GM12864 (cell line): ENCODE data around the gene KCNG3.

Experiments used
- DNase-seq: peaks from one replicate; pipeline ENCODE4 v3.0.0-alpha.2; 2011; ENCODE audit warnings: low read depth
- H3K4me3 ChIP-seq: 2 replicates; pipeline ENCODE4 v1.5.1; 2011; ENCODE audit warnings: mild to moderate bottlenecking, low read depth, low read length, control low read depth
- TF ChIP-seq, protein P1 (sequence below): IDR thresholded peaks from 2 replicates; pipeline ENCODE4 v1.5.1; 2011; ENCODE audit warnings: low read depth, mild to moderate bottlenecking, moderate library complexity, low read length, control low read depth, inconsistent platforms; ENCODE audit errors: missing control alignments

KCNG3 gene

DNA sequence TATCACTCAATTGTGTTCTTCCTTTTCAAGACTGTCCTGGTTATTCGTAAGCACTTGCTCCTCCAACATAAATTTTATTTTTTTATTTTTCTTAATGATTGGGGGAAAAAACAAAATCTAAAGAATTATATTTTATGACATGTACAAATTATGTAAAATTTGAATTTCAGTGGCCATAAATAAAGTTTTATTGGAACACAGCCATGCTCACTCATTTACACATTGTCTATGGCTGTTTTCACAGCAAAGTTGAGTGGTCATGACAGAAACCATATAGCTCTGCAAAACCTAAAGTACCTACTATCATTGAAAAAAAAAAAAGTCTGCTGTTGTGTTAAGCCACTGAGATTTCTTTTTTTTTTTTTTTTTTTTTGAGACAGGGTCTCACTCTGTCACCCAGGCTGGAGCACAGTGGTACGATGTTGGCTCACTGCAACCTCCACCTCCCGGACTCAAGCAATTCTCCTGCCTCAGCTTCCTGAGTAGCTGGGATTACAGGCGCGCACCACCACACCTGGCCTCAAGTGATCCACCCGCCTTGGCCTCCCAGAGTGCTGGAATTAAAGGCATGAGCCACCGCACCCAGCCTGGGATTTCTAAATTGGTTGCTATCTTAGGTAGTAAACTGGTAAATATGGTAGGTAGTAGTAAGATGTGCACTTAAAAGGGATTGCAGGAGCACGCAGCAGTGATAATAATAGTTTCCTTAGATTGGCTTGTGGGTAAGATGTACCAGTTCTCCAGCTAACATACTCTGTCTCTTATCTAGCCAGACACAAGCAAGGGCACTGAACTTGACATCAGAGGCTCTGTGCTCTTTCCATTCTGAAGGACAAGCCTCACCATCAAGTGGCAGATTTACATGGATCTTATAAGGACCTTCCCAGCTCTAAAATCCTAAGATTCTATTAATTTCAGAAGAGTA, 44.4 kb downstream of the KCNG3 start:
- no peak for DNase-seq
- TF ChIP-seq, protein P1, sequence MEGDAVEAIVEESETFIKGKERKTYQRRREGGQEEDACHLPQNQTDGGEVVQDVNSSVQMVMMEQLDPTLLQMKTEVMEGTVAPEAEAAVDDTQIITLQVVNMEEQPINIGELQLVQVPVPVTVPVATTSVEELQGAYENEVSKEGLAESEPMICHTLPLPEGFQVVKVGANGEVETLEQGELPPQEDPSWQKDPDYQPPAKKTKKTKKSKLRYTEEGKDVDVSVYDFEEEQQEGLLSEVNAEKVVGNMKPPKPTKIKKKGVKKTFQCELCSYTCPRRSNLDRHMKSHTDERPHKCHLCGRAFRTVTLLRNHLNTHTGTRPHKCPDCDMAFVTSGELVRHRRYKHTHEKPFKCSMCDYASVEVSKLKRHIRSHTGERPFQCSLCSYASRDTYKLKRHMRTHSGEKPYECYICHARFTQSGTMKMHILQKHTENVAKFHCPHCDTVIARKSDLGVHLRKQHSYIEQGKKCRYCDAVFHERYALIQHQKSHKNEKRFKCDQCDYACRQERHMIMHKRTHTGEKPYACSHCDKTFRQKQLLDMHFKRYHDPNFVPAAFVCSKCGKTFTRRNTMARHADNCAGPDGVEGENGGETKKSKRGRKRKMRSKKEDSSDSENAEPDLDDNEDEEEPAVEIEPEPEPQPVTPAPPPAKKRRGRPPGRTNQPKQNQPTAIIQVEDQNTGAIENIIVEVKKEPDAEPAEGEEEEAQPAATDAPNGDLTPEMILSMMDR, result no peak
- no peak overlapping the region for H3K4me3 ChIP-seq

DNA sequence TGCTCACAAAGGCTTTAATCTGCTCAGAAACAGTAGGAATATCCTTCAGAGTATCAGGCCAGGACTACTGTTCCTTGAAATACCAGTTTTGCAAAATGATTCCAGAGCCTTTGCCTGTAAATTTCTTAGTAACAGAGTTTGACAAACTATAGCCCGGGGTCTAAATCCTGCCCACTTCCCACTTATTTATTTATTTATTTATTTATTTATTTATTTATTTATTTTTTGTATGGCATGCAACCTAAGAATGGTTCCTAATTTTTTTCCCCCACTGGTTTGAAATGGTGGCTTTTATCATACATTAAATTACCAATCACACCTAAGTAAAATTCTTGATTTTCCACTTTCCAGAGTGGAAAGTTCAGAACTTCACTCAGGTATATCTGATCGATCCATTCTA, 45.6 kb downstream of the KCNG3 start:
- TF ChIP-seq, protein P1, result no peak
- DNase-seq, result no peak
- no peak overlapping the region for H3K4me3 ChIP-seq

DNA sequence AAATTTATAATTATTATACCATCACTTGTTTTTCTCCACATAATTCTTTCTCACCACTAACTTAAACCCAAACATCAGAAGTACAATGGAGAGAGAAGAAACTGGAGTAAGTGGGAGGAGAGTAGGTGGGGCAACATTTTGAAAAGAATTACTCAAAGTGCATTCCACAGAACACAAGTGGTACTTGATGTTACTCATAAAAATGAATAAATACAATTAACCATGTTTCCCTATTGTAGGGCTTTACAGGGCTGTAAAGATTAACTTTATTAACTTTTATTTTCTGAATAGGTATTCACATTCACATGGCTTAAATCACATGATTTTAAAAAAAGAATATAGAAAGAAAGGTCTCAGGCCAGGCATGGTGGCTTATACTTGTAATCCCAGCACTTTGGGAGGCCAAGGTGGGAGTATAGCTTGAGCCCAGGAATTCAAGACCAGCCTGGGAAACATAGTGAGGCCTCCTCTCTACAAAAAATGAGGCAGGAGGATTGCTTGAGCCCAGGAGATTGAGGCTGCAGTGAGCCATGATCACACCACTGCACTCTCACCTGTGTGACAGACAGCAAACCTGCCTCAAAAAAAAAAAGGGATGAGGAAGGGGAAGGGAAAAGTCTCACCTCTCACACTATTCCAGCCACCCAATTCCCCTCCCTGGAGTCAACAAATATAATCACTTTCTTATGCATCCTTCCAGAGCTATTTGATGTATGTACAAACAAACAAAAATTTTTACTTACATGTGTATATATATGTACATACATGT, 47.1 kb downstream of the KCNG3 start:
- no peak for DNase-seq
- no peak overlapping the region for H3K4me3 ChIP-seq
- TF ChIP-seq, protein P1, result no peak

DNA sequence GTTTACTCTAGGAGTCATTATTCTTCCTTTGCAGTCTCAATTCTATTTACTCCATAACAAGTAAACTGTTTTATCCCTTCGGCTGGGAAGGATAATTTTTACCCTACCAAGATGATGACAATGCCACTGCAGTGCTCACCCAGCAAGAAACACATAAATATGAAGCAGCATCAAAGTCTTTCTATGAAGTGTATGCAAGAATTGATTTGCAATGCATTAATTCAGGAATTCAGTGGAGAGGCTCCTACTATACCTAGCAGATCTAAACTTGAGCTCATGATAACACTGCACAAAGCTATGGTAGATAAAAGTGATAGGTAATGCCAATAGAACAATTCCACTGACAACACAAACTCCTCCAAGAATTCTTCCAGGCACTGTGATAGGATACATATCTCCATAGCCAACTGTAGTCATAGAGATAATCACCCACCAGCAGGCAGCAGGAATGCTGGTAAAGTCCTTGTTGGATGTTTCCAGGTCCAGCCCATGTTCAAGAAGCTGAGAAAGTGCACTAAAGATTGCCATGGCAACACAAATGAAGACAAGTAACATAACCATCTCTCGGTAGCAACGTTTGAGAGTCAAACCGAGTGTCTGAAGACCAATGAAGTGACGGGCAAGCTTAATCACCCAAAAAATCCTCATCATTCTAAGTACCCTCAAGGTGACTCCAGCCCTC, 49.9 kb downstream of the KCNG3 start:
- H3K4me3 ChIP-seq, result no peak overlapping the region
- DNase-seq, result no peak
- TF ChIP-seq, protein P1, result no peak

DNA sequence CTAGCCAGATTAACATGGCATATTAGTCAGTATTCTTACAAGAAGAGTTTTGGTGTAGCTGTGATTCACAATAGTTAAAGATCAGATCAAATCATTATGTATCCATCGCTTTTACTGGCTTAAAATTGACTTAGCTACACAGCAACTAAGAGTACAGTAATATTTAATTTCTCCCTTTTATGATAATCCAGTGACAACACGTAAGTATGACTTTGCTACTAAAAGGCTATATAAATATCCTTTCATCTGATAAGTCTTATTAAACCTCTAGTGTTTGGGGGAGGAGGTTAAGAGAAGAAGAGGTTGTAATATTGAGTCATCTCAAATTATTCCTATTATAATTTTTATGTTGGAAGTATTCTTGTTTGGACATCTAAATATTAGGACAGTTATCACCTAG, 51.0 kb downstream of the KCNG3 start:
- TF ChIP-seq, protein P1, result no peak
- no peak for DNase-seq
- no peak overlapping the region for H3K4me3 ChIP-seq

DNA sequence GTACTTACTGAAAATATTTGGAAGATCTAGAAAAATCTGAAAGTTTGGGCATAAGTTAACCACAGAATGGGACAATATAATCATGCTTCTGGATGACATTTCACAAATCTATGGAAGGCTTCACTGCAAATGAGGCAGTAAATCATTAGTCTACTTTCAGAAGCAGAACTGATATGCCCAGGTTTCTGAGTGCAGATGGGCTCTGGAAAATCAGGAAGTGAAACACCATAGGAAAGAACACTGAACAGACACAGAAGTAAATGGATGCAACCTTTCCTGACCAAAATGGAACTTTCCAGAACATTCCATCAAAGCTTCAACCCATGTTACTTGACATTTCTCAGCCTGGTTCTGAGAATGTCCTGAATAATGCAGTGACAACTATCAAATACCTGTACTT, 55.1 kb downstream of the KCNG3 start:
- DNase-seq, result no peak
- no peak overlapping the region for H3K4me3 ChIP-seq
- TF ChIP-seq, protein P1, result no peak
